Left renal cortex interstitium (tissue), 4 donors: Measurements from ENCODE around the gene DNAH1. TPM values are rescaled to one million over a fixed set of nuclear protein-coding genes. Genes with fewer than 3 reads are reported as not detected.
"Not testable (repeated sequence)": the region's sequence is repeated elsewhere in the genome, so short reads cannot be mapped to it uniquely, and the experiment has no call there.

ENCODE experiments used
- DNase-seq, 4 donors: peaks; one replicate each; pipeline ENCODE4 v3.0.0-alpha.2; 2013; ENCODE audit warnings: low read depth in 4 of 4, low spot score in 2 of 4, missing footprints in 1 of 4
- polyA plus RNA-seq, 4 donors: library from polyadenylated mRNA; unstranded; fragments of 120-200 nt; gene quantifications; one replicate each; pipeline ENCODE4 v1.2.1, GENCODE V29; 2013; ENCODE audit not compliant: insufficient read length in 4 of 4

Gene DNAH1
- 10 to 100 TPM in 2 of 4 donors, 1 to 10 TPM in 2; 5.9 to 14.9 (median 10.7) TPM for polyA plus RNA-seq

- DNase-seq: no peak
These were observed at the start of gene DNAH1 for GRCh38 chr3:52315977-52316764. Gene DNAH1, plus strand, starts transcription at chr3:52316319. Its CDS starts 6,124 bp downstream, at chr3:52322443.

GRCh38 chr3:52268036-52268435, 48.1 kb upstream of the DNAH1 start:
- no peak for DNase-seq

GRCh38 chr3:52269776-52270175, 46.3 kb upstream of the DNAH1 start:
- no peak for DNase-seq

- no peak for DNase-seq
These were observed 45.8 kb upstream of the DNAH1 start for GRCh38 chr3:52270252-52270754.

GRCh38 chr3:52272172-52272571, 43.9 kb upstream of the DNAH1 start:
- DNase-seq: not testable (repeated sequence)

GRCh38 chr3:52272831-52273230, 43.3 kb upstream of the DNAH1 start:
- no peak for DNase-seq

GRCh38 chr3:52274781-52275180, 41.3 kb upstream of the DNAH1 start:
- not testable (repeated sequence) for DNase-seq

- no peak for DNase-seq
These were observed 38.8 kb upstream of the DNAH1 start for GRCh38 chr3:52277071-52277964.

GRCh38 chr3:52277972-52278509, 38.1 kb upstream of the DNAH1 start:
- no peak for DNase-seq

GRCh38 chr3:52278510-52279069, 37.5 kb upstream of the DNAH1 start, which contains the start of gene WDR82:
Gene WDR82, minus strand, starts transcription at chr3:52278649. Its CDS starts 288 bp downstream, at chr3:52278361.
- DNase-seq: peak in 3 of 4 donors; percentile 81 to 88 (median 87)

- DNase-seq: no peak
These were observed 36.5 kb upstream of the DNAH1 start for GRCh38 chr3:52279596-52279995.

- no peak for DNase-seq
These were observed 36.1 kb upstream of the DNAH1 start for GRCh38 chr3:52280050-52280461.

GRCh38 chr3:52281981-52282801, 33.9 kb upstream of the DNAH1 start:
- no peak for DNase-seq

GRCh38 chr3:52283306-52283705, 32.8 kb upstream of the DNAH1 start:
- no peak for DNase-seq

GRCh38 chr3:52284051-52284450, 32.1 kb upstream of the DNAH1 start:
- DNase-seq: not testable (repeated sequence)

- no peak for DNase-seq
These were observed 29.4 kb upstream of the DNAH1 start for GRCh38 chr3:52286777-52287110.

GRCh38 chr3:52288674-52289073, 27.4 kb upstream of the DNAH1 start:
- DNase-seq: no peak

GRCh38 chr3:52289338-52289746, 26.8 kb upstream of the DNAH1 start:
- DNase-seq: no peak

- no peak for DNase-seq
These were observed 26.1 kb upstream of the DNAH1 start for GRCh38 chr3:52289747-52290595.
